Thyroid gland (tissue), 4 donors: ENCODE results near the gene TNP2. TPM values are rescaled to one million over a fixed set of nuclear protein-coding genes. Genes with fewer than 3 reads are reported as not detected.

Source experiments
- DNase-seq, 2 donors: peaks; one replicate each; pipeline ENCODE4 v3.0.0-alpha.2; 2019
- H3K27ac ChIP-seq, 3 donors: fragments of 200-600 bp; sonication (generic); 1 replicate in 2 of 3; 2 replicates in 1 of 3; pipeline ENCODE4 v1.5.1; 2016 to 2019; ENCODE audit warnings: mild to moderate bottlenecking in 1 of 3, moderate library complexity in 1 of 3
- H3K27me3 ChIP-seq: fragments of 200-600 bp; sonication (generic); one replicate; pipeline ENCODE4 v1.5.1; 2019
- H3K36me3 ChIP-seq, 2 donors: fragments of 200-600 bp; sonication (generic); one replicate each; pipeline ENCODE4 v1.5.1; 2016 to 2019
- H3K4me1 ChIP-seq, 2 donors: fragments of 200-600 bp; sonication (generic); one replicate each; pipeline ENCODE4 v1.5.1; 2017 to 2019
- H3K4me3 ChIP-seq, 3 donors: fragments of 200-600 bp; sonication (generic); replicated peaks in 1 of 3; 1 replicate in 2 of 3; 2 replicates in 1 of 3; pipeline ENCODE4 v1.5.1; 2016; ENCODE audit warnings: mild to moderate bottlenecking in 1 of 3
- H3K9me3 ChIP-seq: fragments of 200-600 bp; sonication (generic); one replicate; pipeline ENCODE4 v1.5.1; 2017
- CTCF ChIP-seq, 6 experiments: fragments of 200-600 bp in 3 of 6; fragments of 450-650 bp in 3 of 6; sonication (generic) in 3 of 6; IDR thresholded peaks; one replicate each; pipeline ENCODE4 v1.5.1; 2016 to 2019; ENCODE audit warnings: antibody characterized with exemption in 6 of 6, mild to moderate bottlenecking in 2 of 6, inconsistent platforms in 1 of 6, moderate library complexity in 1 of 6
- POLR2A ChIP-seq, 2 donors: fragments of 450-650 bp; IDR thresholded peaks; one replicate each; pipeline ENCODE4 v1.6.1; 2017; ENCODE audit warnings: antibody characterized with exemption in 2 of 2, mild to moderate bottlenecking in 2 of 2, moderate library complexity in 1 of 2
- WGBS, 2 donors: methylation state at CpG; one replicate each; pipeline ENCODE4 v1.1.5; 2017; 5-methylcytosine and 5-hydroxymethylcytosine counted together
- intact Hi-C: fragments of 100-400 bp; cut with DNase I; formaldehyde crosslinking; loops from one replicate; pipeline ENCODE4 v1.15.1; 2023
- total RNA-seq, 4 donors: library from RNA; depleted of rRNA; stranded (reverse); fragments of >200 nt; gene quantifications; one replicate each; pipeline ENCODE4 v1.2.3, GENCODE V29; 2016

The TNP2 gene
- total RNA-seq, 4 donors from 2014 or later, result not detected

- Histone ChIP-seq H3K36me3 (no peaks in the 10 kb centered on the region), H3K4me3 (no peak within 1 kb of the TSS), H3K27ac (no peak within 1 kb of the TSS), H3K27me3 (no peaks in the 10 kb centered on the region), H3K9me3 (no peaks in the 10 kb centered on the region), H3K4me1 (no peaks in the 10 kb centered on the region)
- no peak for DNase-seq
- intact Hi-C loops, result no loop called here
- 93 to 94% methylated on average over 14 to 25 of the region's 26 CpGs for WGBS, 2 donors
- TF ChIP-seq CTCF (IDR thresholded peaks at IDR 0.05), result no peak
- no peak for TF ChIP-seq POLR2A (IDR thresholded peaks at IDR 0.05)
These were observed 7.2 kb upstream of the TNP2 start, which contains the start of gene PRM2 for GRCh38 chr16:11276143-11276895. TSS of gene PRM2 (minus strand) at chr16:11276480. CDS start at chr16:11276370, 110 bp downstream.

- H3K27ac ChIP-seq, result no peak overlapping the region
- intact Hi-C loops, result no loop called here
- H3K27me3 ChIP-seq, result no peaks in the 10 kb centered on the region
- H3K4me1 ChIP-seq, result no peaks in the 10 kb centered on the region
- no peak overlapping the region for H3K4me3 ChIP-seq
- no peaks in the 10 kb centered on the region for H3K36me3 ChIP-seq
- TF ChIP-seq CTCF (IDR thresholded peaks at IDR 0.05) (no peak), POLR2A (IDR thresholded peaks at IDR 0.05) (no peak)
- no peaks in the 10 kb centered on the region for H3K9me3 ChIP-seq
- DNase-seq, result no peak
- WGBS, 2 donors, result 90 to 98% methylated on average over 7 of the region's 7 CpGs
These were observed 5.8 kb upstream of the TNP2 start for GRCh38 chr16:11274964-11275363.

GRCh38 chr16:11273721-11274324, 4.7 kb upstream of the TNP2 start:
- DNase-seq, result no peak
- no peaks in the 10 kb centered on the region for H3K9me3 ChIP-seq
- H3K36me3 ChIP-seq, result no peaks in the 10 kb centered on the region
- WGBS, 2 donors, result 46 to 72% methylated on average over 2 to 3 of the region's 3 CpGs
- no peak overlapping the region for H3K4me3 ChIP-seq
- H3K27me3 ChIP-seq, result no peaks in the 10 kb centered on the region
- intact Hi-C loops, result no loop called here
- no peaks in the 10 kb centered on the region for H3K4me1 ChIP-seq
- no peak overlapping the region for H3K27ac ChIP-seq
- TF ChIP-seq POLR2A (IDR thresholded peaks at IDR 0.05), result no peak
- no peak for TF ChIP-seq CTCF (IDR thresholded peaks at IDR 0.05)

- Histone ChIP-seq H3K4me1 (no peaks in the 10 kb centered on the region), H3K4me3 (no peak within 1 kb of the TSS), H3K36me3 (no peaks in the 10 kb centered on the region), H3K27ac (no peak within 1 kb of the TSS), H3K9me3 (no peaks in the 10 kb centered on the region), H3K27me3 (no peaks in the 10 kb centered on the region)
- 79 to 85% methylated on average over 26 to 30 of the region's 30 CpGs for WGBS, 2 donors
- TF ChIP-seq CTCF (IDR thresholded peaks at IDR 0.05) (no peak), POLR2A (IDR thresholded peaks at IDR 0.05) (no peak)
- intact Hi-C loops, result no loop called here
- DNase-seq, result no peak
These were observed 4.0 kb upstream of the TNP2 start, which contains the start of gene PRM3 for GRCh38 chr16:11272921-11273720. TSS of gene PRM3 (minus strand) at chr16:11273629. CDS start at chr16:11273595, 34 bp downstream.
